ENCODE results near the gene S100PBP. TPM values are rescaled to one million over a fixed set of nuclear protein-coding genes. Genes with fewer than 3 reads are reported as not detected.

Gene S100PBP
- total and polyA plus RNA-seq, 2 donors (not counting 1 experiment from before 2014, with no cell fraction given): 36.3 to 41.8 TPM

- no peaks in the 10 kb centered on the region for H3K9me3 ChIP-seq (ENCODE audit: control insufficient read depth, insufficient read depth, low read depth, low read length)
- no peaks in the 10 kb centered on the region for H4K20me1 ChIP-seq (ENCODE audit: control insufficient read depth, extremely low read depth, insufficient read depth, low read length)
- H3K27ac ChIP-seq (ENCODE audit: insufficient read depth, low read length): no peak overlapping the region
- H3K4me2 ChIP-seq (ENCODE audit: extremely low read depth, insufficient read depth, low read length): no peak overlapping the region
- H3K27me3 ChIP-seq (ENCODE audit: control insufficient read depth, insufficient read depth, low read length): no peaks in the 10 kb centered on the region
- peaks cover 7% of the 10 kb centered on the region for H3K4me1 ChIP-seq (ENCODE audit: control insufficient read depth, extremely low read depth, insufficient read depth, low read length)
- no peak overlapping the region for H2AFZ ChIP-seq (ENCODE audit: low read length)
- H3K79me2 ChIP-seq (ENCODE audit: control insufficient read depth, insufficient read depth, low read length): no peaks in the 10 kb centered on the region
- no peak overlapping the region for H3K4me3 ChIP-seq (replicated peaks in 1 of 4; ENCODE audit: control extremely low read depth in 1 of 4, insufficient read depth in 1 of 4, low read depth in 3 of 4, low read length in 4 of 4)
- H3K9ac ChIP-seq (ENCODE audit: insufficient read depth, low read length): no peak overlapping the region
- H3K36me3 ChIP-seq (ENCODE audit: control insufficient read depth, insufficient read depth, low read length): peaks cover 16% of the 10 kb centered on the region
- no peak for DNase-seq (ENCODE audit: low read depth in 2 of 2)
- no peak for TF ChIP-seq CTCF (conservative IDR thresholded peaks at IDR 0.05 in 1 of 2, IDR thresholded peaks at IDR 0.05 in 1 of 2; ENCODE audit: low read depth in 1 of 2, low read length in 2 of 2)
- TF ChIP-seq EZH2 (IDR thresholded peaks at IDR 0.05; ENCODE audit: low read length, missing control alignments): no peak
Observed at GRCh38 chr1:32772281-32773017, 45.0 kb upstream of the S100PBP start.

GRCh38 chr1:32773018-32773763 lies 44.3 kb upstream of the S100PBP start:
- Histone ChIP-seq H3K27ac (ENCODE audit: insufficient read depth, low read length) (no peak overlapping the region), H3K9ac (ENCODE audit: insufficient read depth, low read length) (no peak overlapping the region), H2AFZ (ENCODE audit: low read length) (no peak overlapping the region), H3K36me3 (ENCODE audit: control insufficient read depth, insufficient read depth, low read length) (peaks cover 19% of the 10 kb centered on the region), H3K79me2 (ENCODE audit: control insufficient read depth, insufficient read depth, low read length) (no peaks in the 10 kb centered on the region), H4K20me1 (ENCODE audit: control insufficient read depth, extremely low read depth, insufficient read depth, low read length) (no peaks in the 10 kb centered on the region), H3K9me3 (ENCODE audit: control insufficient read depth, insufficient read depth, low read depth, low read length) (no peaks in the 10 kb centered on the region), H3K27me3 (ENCODE audit: control insufficient read depth, insufficient read depth, low read length) (no peaks in the 10 kb centered on the region), H3K4me2 (ENCODE audit: extremely low read depth, insufficient read depth, low read length) (no peak overlapping the region), H3K4me3 (replicated peaks in 1 of 4; ENCODE audit: control extremely low read depth in 1 of 4, insufficient read depth in 1 of 4, low read depth in 3 of 4, low read length in 4 of 4) (no peak overlapping the region), H3K4me1 (ENCODE audit: control insufficient read depth, extremely low read depth, insufficient read depth, low read length) (peaks cover 6% of the 10 kb centered on the region)
- DNase-seq (ENCODE audit: low read depth in 2 of 2): peak; percentile 69 to 76
- TF ChIP-seq EZH2 (IDR thresholded peaks at IDR 0.05; ENCODE audit: low read length, missing control alignments): no peak
- TF ChIP-seq CTCF (conservative IDR thresholded peaks at IDR 0.05 in 1 of 2, IDR thresholded peaks at IDR 0.05 in 1 of 2; ENCODE audit: low read depth in 1 of 2, low read length in 2 of 2): peak; percentile 84 to 96

- Histone ChIP-seq H3K4me2 (ENCODE audit: extremely low read depth, insufficient read depth, low read length) (no peak overlapping the region), H3K27ac (ENCODE audit: insufficient read depth, low read length) (no peak overlapping the region), H3K4me3 (replicated peaks in 1 of 4; ENCODE audit: control extremely low read depth in 1 of 4, insufficient read depth in 1 of 4, low read depth in 3 of 4, low read length in 4 of 4) (no peak overlapping the region), H3K9me3 (ENCODE audit: control insufficient read depth, insufficient read depth, low read depth, low read length) (no peaks in the 10 kb centered on the region), H2AFZ (ENCODE audit: low read length) (no peak overlapping the region), H3K79me2 (ENCODE audit: control insufficient read depth, insufficient read depth, low read length) (no peaks in the 10 kb centered on the region), H3K4me1 (ENCODE audit: control insufficient read depth, extremely low read depth, insufficient read depth, low read length) (peaks cover 3% of the 10 kb centered on the region), H3K27me3 (ENCODE audit: control insufficient read depth, insufficient read depth, low read length) (no peaks in the 10 kb centered on the region), H3K36me3 (ENCODE audit: control insufficient read depth, insufficient read depth, low read length) (peaks cover 19% of the 10 kb centered on the region), H3K9ac (ENCODE audit: insufficient read depth, low read length) (no peak overlapping the region), H4K20me1 (ENCODE audit: control insufficient read depth, extremely low read depth, insufficient read depth, low read length) (no peaks in the 10 kb centered on the region)
- TF ChIP-seq EZH2 (IDR thresholded peaks at IDR 0.05; ENCODE audit: low read length, missing control alignments) (no peak), CTCF (conservative IDR thresholded peaks at IDR 0.05 in 1 of 2, IDR thresholded peaks at IDR 0.05 in 1 of 2; ENCODE audit: low read depth in 1 of 2, low read length in 2 of 2) (no peak)
- no peak for DNase-seq (ENCODE audit: low read depth in 2 of 2)
Observed at GRCh38 chr1:32773764-32774463, 43.5 kb upstream of the S100PBP start.
